GM18870 (cell line): ENCODE results near the gene SETD3.

Source experiments
- ATAC-seq: cut with Tn5 transposase; IDR thresholded peaks from one replicate; pipeline ENCODE4 v1.9.1; 2021; ENCODE audit warnings: moderate library complexity; ENCODE audit not compliant: unreplicated experiment

SETD3 gene

DNA sequence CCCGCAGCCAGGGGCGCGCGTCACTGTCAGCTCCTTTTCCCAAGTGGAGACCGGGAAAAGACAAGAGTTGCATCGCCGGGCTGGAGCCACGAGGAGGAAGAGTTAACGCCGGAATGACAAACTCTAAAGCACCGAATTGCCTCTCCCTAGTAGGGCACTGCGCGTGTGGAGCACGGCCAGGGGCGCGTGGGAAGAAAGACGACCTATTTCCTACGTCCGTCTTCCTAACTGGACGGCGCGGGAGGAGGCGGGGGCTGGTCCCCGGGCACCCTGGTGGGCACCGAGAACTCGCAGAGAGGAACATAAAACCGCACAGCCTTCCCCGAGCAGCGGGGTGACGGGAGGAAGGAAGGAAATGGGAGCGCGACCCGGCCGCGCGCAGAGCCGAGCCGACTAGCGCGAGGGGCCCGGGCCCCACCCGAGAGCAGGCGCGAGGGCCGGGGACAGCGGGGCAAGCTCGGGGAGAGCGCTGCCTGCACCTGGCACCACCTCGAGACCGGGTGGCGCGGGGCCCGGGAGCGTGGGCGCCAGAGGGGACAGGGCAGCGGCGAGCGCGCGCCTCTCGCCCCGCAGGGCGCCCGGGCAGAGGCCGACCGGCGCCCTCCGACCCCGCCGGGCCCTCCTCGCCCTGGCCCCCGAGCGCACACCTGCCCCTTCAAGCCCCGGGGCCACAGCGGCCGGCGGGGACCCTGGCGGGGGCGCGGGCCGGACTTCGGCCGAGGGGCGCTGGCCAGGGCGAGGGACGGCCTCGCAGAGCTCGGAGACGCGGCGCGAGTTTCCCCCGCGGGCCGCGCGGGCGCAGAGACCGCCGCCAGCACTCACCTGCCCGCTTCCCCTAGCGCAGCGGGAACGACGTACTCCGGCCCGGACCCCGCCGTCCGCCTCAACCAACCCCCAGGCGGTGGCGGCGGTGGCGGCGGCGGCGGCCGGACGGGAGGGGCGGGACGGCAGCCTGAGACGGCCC is at the start of gene SETD3:
TSS of gene SETD3 (minus strand) at position 954 of the 964 bp plus-strand sequence. CDS start 15,054 bp downstream, outside the sequence.
- peak; percentile 1 for ATAC-seq

DNA sequence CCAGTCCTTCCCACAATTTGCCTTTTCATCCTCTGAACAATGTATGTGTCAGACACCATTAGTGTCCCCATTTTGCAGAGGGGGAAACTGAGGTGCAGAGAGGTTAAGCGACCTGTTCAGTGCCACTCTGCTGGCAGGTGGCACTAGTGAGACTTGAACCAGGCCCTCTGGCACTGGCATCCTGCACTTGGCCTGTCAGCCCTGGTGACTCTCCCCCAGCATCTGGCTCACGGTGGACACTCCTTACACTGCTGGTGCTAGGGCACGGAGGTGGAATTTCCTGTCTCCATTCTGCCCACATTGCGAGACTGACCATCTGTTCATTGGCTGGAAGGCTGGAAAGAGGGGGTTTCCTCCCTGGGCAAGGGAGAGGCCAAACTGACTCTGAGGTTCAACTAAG is 49.2 kb upstream of the SETD3 start:
- no peak for ATAC-seq

DNA sequence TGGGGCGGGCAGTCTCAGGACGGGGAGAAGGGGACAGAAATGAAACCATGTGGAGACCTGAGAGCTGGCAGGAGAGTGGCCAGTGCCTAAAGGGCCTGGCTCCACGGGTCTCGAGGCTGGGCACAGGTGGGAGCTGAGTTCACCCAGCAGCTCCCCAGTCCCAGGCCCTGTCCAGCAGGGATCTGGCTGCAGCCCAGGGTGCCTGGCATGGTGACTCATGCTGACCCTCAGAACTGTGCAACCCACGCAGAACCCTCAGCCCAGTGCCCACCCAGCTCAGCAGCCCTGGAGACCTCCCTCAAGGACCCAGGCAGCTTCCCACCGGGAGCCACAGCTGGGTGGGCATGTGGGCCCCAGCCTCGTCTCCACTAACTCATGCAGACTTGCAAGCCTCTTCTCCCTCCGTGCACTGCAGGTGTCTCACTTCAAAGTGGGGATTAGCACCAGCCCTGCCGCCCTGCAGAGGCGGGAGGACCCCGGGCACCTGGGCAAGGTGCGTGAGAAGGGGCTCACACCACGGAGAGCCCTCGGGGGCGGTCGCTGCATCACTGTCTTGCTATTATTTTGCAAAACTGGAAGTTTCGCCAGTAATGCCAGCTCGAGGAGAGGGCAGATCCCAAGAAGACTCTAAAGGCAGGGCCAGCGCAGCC is 46.9 kb upstream of the SETD3 start:
- ATAC-seq, result no peak

DNA sequence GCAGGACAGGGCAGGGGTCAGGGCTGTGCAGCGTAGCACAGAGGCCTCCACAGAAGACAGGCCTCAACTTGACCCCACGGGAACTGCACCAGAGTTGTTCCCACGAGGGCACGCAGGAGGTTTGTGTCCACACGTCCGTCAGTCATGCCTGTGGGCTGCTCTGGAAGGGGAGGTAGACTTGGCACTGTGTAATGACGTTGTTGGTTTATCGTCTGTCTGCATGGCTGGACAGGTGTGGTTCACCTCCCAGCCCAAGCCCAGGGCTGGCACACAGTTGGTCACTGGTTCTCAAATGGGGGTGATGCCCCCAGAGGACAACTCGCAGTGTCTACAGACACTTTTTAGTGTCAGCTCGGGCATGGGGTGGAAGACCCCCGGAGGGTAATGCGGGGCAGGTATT is 46.4 kb upstream of the SETD3 start:
- ATAC-seq, result no peak

DNA sequence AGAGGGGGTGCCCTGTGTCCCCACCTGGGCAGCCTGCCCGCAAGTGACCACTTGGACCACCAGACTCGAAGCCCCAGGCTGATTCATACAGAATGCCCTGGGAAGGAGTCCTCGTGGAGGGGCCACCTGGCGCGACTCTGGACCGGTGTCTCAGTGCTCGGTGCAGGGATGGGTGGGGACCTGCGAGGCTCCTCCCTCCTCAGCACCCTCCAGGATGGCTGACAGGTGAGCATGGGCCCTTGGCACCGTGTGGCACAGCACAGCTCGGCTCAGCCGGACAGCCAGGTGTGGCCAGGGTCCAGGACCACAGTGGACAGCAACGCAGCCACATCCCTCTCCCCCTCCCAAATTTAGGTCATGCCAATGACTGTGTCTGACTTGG is 45.0 kb upstream of the SETD3 start:
- no peak for ATAC-seq

DNA sequence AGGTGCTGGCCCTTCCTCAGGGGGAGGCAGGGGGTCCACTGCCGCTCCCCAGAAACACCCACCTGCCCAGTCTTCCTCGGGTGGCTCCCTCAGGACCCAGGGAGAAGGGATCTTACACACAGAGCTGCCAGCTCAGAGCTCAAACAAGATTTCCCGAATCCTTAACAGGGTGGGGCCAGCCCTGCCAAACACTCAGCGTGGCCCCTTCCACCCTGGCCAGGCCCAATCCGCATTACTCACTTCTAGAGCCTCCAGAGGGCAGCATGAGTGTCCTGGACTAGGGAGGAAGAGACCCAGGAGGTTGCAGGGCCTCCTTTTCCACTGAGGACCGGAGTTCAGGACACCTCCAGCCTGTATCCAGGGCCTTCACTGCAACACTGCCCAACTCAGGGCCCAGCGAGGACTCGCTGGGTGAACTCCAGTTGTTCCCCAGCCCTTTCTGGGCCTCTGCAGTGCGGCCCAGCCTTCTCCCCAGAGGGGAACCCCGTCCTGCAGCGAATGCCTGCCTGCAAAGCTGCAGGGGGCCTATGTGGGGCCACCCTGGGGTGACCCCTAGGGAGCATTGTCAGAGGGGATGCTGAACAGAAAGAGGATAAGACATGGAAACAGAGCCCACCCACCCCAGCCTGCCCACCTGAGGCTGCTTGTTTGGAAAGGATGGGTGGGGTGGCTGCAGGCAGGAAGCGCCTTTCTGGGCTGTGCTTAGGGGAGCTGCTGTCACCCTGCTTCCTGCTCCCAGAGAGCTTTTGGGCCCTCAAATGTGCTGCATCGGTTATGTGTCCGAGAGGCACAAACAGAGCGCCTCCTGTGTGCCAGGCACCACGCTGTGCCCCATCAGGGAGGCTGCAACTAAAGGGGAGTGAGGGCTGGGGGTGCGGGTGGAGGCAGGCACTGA is 44.4 kb upstream of the SETD3 start:
- ATAC-seq, result no peak

DNA sequence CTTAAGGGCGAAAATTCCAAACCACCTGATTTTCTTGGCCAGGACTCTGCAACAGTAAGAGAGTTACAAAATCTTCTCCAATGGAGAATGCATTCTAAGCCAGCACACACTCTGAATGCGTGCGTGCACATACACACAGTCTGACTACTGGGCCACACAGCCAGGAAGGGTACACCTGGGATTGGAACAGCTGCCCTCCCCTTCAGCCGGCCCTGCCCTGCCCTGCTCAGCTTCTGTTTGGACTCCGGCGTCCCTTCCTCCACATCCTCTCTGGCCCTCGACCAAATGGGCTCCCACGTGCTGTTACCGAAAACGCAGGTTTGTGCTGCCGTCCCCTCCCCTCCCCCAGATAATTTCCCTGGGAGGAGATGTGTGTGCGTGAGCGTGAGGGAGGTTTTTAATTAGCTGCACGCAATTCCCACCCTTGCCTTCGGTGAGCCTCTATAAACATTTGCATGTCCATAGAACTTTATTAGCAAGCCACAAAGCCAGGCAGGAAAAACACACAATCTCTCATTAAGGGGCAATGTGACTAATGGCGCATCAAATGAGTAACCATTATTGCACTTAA is 43.5 kb upstream of the SETD3 start:
- ATAC-seq, result no peak

DNA sequence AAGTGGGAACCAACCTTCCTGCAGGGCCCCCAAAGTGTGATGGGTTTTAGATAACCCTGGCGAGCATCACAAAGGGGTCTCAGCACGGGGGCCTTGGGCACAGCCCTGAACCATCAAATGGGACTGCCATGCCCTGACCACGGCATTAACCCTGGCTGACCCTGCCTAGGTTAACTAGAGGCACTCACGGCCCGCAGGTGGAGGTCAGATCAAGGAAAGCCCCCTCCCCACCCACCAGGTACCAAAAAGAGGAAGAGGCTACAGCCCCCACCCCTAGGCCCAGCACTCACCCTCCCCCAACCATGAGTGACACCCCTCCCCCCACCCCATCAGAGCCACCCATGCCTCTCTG is 43.0 kb upstream of the SETD3 start:
- ATAC-seq, result no peak

DNA sequence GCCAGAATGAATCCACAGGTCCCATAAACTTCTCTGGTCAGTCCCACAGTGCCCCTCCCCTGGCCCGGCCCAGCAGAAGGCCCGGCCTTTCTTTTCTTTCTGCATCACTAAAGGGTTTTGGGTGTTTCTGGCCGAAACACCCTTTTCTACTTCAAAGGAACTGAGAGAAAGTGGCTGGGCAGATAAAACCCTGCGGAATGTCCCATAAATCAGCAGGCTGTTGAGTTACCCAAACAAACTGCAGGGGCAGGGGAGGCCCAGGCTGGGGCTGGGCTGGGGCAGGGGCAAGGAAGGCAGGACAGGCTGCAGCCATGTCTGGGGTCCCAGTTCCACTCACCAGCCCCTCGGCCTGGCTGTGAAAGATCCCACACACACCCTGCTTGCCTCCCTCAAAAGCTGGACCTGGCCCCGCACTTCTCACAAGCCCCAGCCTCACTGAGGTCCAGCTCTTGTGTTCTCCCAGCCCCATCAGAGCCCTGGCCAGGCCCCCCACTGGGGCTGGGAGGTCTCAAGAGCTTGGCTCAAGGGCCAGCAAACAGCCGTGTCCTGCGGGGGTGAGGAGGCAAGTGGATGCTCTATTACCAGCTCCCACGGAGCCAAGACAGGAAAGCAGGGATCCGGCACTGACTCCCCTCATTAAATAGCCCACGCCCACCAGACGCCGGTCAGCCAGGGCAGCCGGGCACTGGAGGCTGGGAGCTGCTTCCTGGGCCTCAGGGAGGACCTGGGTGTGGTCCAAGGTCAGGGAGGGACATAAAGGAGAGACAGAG is 42.5 kb upstream of the SETD3 start:
- ATAC-seq, result no peak

DNA sequence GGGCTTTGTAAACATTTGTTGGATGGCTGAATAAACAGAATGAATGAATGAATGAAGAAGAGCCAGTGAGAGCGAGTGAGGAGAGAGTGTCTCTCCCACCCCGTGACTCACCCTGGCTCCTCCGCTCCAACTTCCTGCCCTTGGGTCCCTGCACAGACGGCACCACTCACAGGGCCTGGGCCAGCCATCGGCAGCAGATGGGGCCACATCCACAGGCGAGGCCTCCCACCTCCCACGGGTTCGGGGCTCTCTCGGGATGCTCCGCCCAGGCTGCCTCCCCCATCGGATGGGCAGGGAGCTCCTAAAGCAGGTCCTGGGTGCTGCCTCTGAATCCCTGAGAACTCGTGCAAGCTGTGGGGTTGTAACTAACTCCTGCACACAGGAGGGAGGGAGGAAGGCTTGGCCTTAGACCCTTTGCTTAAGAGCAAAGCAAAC is 41.8 kb upstream of the SETD3 start:
- no peak for ATAC-seq

DNA sequence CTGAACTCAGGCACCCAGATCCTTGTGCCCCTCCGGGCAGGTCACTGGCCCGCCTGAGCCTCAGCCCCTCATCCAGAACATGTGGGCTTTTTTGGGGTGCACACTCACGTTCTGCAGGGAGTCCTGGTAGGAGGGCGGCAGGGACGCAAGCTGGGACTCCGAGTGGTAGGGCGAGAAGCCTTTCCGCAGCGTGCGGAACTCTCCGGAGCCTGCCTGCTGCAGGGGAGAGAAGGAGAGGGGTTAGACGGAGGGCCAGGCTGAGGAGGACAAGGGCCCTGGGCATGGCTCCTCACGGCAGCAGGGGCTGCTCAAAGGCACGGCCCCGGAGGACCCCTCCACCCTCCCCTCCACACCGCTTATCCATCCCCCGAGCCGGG is 41.4 kb upstream of the SETD3 start:
- no peak for ATAC-seq

DNA sequence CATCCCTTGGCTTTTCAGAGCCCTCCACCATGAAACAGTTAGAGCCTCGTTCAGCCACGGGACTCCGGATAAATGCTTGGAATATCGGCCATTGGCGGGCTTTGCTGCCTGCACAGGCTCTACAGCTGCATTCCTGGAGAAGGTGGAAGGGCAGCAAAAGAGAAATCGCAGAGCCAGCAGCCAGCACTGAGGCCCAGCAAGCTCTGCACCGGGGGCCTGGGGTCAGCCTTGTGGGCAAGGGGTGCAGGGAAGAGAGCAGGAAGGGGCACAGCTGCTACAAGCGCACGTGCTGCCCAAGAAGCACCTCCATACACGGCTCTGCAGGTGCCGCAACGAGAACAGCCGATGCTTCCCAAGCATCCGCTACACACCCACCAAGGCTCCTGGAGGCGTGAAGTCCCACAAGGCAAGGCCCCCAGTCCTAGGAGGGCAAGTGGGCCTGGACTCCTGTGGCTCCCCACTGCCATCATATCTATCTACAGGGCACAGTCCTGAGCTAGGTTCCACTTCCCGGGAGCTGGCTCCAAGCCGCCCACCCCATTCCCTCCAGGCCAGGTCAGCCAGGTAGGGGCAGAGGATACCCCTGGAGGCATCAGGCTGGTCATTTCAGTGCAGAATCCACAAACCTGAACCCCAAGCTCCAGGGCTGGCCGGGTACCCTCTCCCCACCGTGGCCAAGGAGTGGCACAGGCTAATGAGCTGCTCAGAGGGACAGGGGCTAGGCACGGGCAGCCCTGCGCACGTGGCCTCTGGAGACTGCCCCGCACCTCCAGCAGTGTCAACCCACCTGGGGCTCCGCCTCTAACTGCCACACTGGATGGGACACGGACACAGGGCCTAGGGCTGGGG is 40.7 kb upstream of the SETD3 start:
- no peak for ATAC-seq

DNA sequence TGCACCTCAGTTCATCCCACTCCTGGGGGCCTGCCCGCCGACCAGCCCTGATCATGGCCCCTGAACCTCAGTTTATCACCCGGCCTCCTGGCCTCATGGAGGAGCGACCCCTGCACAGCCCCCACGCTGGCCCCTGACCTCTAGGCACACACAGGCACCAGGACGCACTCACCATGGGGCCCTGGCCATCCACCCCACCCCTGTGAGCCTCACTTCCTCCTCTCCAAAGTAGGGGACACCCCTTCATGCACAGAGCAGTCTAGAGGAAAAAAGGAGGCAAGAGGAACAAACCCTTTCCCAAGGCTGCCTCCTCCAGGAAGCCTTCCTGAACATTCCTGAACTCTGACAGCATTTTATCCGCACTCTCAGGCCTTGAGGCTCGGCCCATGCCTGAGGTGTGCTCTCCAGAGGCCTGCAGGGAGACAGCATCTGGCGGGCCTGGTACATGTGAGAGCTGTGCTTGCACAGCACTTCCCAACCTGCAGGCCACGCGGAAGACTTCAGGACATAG is 40.0 kb upstream of the SETD3 start:
- no peak for ATAC-seq

DNA sequence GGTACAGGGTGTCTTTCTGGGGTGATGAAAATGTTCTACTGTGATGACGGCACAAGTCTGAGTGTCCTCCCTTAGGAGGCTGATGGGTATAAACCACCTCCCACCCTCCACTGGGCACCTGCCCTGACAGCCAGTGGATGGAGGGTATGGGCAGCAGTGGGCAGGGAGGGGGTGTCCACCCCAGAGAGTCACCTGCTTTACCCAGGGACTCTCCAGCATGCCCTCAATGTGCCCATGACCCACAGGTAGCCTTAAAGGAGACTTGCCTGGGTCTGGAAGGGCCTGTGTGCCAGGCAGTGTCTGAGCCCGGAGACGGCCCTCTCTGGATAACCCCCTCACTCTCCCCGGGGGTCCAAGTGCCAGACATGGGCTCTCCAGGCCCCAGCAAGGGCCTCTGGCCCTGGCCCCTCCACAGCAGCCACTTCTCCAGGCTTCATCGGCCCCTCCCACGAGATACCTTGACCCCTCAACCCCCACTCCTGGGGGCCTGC is 39.3 kb upstream of the SETD3 start:
- ATAC-seq, result no peak

DNA sequence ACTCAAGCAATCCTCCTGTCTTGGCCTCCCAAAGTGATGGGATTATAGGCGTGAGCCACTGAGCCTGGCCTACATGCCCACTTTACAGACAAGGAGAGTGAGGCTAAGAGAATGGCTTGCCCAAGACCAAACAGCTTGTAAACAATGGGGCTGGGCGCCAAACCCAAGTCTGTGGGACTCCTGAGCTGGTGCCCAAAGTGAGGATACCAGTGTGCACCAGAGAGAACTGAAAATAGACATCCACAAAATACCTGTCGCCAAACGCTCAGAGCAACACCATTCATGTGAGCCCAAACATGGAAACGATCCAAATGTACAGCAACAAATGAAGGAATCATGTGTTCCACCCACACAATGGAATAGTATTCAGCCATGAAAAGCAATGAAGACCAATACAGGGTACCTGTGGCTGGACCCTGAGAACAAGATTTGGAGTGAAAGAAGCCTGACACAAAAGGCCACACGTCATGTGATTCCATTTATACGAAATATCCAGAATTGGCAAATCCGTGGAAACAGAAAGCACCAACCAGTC is 38.8 kb upstream of the SETD3 start:
- no peak for ATAC-seq

DNA sequence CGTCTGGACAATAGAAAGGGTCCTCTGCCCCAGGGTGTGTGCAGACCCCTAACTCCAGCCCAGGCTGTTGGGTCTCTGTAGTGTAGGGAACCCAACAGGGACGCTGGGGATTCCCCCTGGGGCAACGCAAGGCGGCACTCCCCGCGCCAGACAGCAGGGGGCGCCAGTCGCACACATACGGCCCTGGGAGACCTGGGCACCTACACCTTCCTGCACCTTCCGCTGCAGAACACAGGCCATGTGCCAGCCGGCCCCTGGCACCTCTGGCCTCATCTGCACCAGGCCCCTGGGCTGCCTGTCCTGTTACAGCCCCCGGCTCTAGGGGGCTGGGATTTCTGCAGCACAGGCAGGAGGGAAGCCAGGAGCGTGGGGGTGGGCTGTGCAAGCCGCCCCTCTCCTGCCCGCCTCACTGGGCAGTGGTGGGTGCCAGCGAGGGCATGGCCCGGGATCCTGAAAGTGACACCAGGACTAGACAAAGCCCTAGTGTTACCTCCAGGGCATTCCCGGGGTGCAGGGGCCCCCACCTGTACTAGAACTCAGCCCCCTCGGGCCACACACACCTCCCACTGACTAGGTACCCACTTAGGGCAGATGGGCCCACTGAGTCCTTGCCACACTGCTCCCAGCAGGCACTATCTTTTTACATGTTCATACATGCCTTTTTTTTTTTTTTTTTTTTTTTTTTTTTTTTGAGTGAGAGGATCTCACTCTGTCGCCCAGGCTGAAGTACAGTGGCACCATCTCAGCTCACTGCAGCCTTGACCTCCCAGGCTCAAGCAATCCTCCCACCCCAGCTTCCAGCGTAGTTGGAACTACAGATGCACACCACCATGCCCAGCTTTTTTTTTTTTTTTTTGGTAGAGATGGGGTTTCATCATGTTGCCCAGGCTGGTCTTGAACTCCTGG is 38.0 kb upstream of the SETD3 start:
- ATAC-seq, result no peak

DNA sequence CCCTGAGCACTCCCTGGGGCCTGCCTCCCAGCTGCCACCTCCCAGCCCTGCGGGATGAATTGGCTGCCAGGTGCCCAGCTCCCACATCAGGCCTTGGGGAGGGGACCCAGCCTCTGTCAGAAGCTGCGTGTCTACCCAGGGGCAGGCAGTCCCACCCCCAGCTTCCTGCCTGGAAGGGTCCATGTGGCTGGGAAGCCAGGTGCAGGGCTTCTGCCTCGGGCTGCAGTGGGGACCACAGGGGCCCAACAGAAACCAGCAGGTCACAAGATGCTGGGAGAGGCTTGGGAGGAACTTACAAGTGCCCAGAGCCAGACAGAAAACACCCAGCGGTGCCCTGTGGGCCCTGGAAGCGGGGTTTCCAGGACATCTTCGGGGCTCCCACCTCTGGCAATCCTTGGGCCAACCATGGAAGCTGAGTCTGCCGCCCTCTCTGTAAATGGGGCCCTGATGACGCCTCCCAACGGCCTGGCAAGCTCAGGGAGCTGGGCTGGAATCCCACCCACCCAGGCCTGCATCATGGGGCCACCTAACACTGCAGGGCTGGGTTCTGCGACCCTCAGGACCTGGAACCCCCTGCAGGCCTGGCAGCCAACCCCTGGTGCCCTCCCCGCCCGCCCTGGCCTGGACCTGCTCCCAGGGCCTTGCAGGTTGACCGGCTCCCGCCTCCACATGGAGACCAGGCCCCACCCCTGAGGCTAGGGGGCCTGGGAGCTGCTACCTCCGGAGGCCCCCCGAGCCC is 37.2 kb upstream of the SETD3 start:
- no peak for ATAC-seq
